CD4-positive, alpha-beta T cell (primary cell): Measurements from ENCODE around the gene ACTRT3. TPM values are rescaled to one million over a fixed set of nuclear protein-coding genes. Genes with fewer than 3 reads are reported as not detected.

ENCODE experiments used
- ATAC-seq: fragments of 200-7000 bp; cut with Tn5 transposase; one replicate; pipeline ENCODE4 v1.10.0; 2022; ENCODE audit warnings: mild to moderate bottlenecking; ENCODE audit not compliant: poor library complexity
- CTCF ChIA-PET: fragments of 350-600 bp; sonication (Branson Sonifier 250); formaldehyde crosslinking; loops from one replicate; lab custom pipeline; 2021; ENCODE audit warnings: antibody characterized with exemption, inconsistent platforms; lab: Charles Lee
- POLR2A ChIA-PET: fragments of 350-600 bp; sonication (Branson Sonifier 250); formaldehyde crosslinking; loops from one replicate; lab custom pipeline; 2021; ENCODE audit warnings: antibody characterized with exemption, inconsistent platforms; lab: Charles Lee
- DNase-seq, 14 experiments: peaks; one replicate each; pipeline ENCODE4 v3.0.0-alpha.2; 2013 to 2020; ENCODE audit warnings: mixed read lengths in 2 of 14
- H3K27ac ChIP-seq, 2 donors: one replicate each; pipeline versions ENCODE4 v1.5.1 to v1.7.0; 2013; ENCODE audit warnings: low read length in 2 of 2, low read depth in 1 of 2, mild to moderate bottlenecking in 1 of 2
- H3K27me3 ChIP-seq, 2 experiments: 1 replicate in 1 of 2; 2 replicates in 1 of 2; pipeline versions ENCODE4 v1.6.1 to v1.7.0; 2013; ENCODE audit warnings: low read length in 2 of 2, control low read depth in 1 of 2, mild to moderate bottlenecking in 1 of 2, moderate library complexity in 1 of 2; ENCODE audit not compliant: insufficient read depth in 2 of 2, control insufficient read depth in 1 of 2
- H3K36me3 ChIP-seq: one replicate; pipeline ENCODE4 v1.6.1; 2013; ENCODE audit warnings: low read length, control low read depth; ENCODE audit not compliant: insufficient read depth
- H3K4me1 ChIP-seq: one replicate; pipeline ENCODE4 v1.6.1; 2013; ENCODE audit warnings: low read length, control low read depth; ENCODE audit not compliant: insufficient read depth
- H3K4me3 ChIP-seq: one replicate; pipeline ENCODE4 v1.5.1; 2013; ENCODE audit warnings: mild to moderate bottlenecking, low read length, moderate library complexity
- H3K9me3 ChIP-seq, 2 experiments: 1 replicate in 1 of 2; 2 replicates in 1 of 2; pipeline versions ENCODE4 v1.6.1 to v1.7.0; 2013; ENCODE audit warnings: low read length in 2 of 2, mild to moderate bottlenecking in 2 of 2, control low read depth in 1 of 2, moderate library complexity in 1 of 2; ENCODE audit not compliant: control insufficient read depth in 1 of 2, insufficient read depth in 1 of 2
- H3K27ac Mint-ChIP-seq: one replicate; pipeline ENCODE4 v1.8.0; 2020; ENCODE audit warnings: mixed read lengths
- H3K27me3 Mint-ChIP-seq: one replicate; pipeline ENCODE4 v1.8.0; 2021; ENCODE audit warnings: mixed read lengths
- H3K36me3 Mint-ChIP-seq: one replicate; pipeline ENCODE4 v1.8.0; 2021; ENCODE audit warnings: low read depth, mixed read lengths
- H3K4me1 Mint-ChIP-seq: one replicate; pipeline ENCODE4 v1.8.0; 2021; ENCODE audit warnings: low read depth, mixed read lengths
- H3K4me3 Mint-ChIP-seq: one replicate; pipeline ENCODE4 v1.8.0; 2020; ENCODE audit warnings: mild to moderate bottlenecking, mixed read lengths
- H3K9me3 Mint-ChIP-seq: one replicate; pipeline ENCODE4 v1.8.0; 2020; ENCODE audit warnings: mixed read lengths
- intact Hi-C, 2 experiments: fragments of 100-400 bp; cut with DNase I in 1 of 2; cut with micrococcal nuclease in 1 of 2; formaldehyde crosslinking; loops; one replicate each; pipeline versions ENCODE4 v1.15.1 to v1.9.0; 2023 to 2025; cut with DNase I, micrococcal nuclease
- total RNA-seq, 174 experiments: library from RNA in 2 of 174; stranded (reverse) in 2 of 174; gene quantifications; one replicate each; pipeline ENCODE4 v1.2.3 and lab custom pipeline; 2021 to 2026
- TF ChIP-seq, protein P1 (sequence below): fragments of 200-600 bp; IDR thresholded peaks from one replicate; pipeline ENCODE4 v1.8.0; 2022; ENCODE audit warnings: antibody characterized with exemption, mild to moderate bottlenecking

ACTRT3 gene
- total RNA-seq, 2 experiments from 2014 or later: not detected

DNA sequence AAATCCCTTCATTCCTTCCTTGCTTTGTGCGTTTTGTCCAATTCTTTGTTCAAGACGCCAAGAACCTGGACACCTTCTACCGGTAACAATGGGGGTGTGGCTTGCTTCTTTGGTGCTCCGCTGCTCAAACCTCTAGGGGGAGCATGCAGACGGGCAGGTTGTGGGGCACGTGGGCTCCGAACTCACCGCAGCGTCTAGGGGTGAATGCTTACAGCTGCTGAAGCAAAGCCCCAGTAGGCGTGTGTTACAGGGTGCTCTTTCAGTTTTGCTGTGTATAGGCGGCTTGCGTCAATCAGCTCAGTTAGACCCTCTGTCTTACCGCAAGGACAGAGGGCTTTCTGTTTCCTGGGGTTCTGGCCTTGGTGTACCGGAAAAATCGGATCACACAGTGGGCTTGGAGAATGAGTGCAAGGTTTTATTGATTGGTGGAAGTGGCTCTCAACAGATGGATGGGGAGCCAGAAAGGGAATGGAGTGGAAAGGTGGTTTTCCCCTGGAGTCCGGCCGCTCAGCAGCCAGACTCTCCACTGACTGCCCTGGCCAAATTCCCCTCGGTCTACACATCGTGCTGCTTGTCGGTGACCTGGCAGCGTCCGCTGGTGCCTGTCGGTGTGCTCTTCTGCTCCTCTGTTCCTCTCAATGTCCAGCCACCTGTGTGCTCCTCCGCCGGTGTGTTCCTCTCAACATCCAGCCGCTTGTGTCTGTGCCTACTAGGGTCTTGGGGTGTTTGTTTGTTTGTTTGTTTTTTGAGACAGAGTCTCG lies 44.6 kb upstream of the ACTRT3 start:
- ATAC-seq (peak; percentile 91), DNase-seq (peak; percentile 49 to 91 (median 66))
- peaks cover 6% of the 10 kb centered on the region for H3K27me3 Mint-ChIP-seq
- ChIA-PET POLR2A (interaction anchor here (2.1 kb wide), 1 partner anchor 41 kb away, joined by 7 read pairs; the partner anchor contains the start of gene MYNN), CTCF (interaction anchor here (1.0 kb wide), 1 partner anchor 154 kb away, joined by 3 read pairs; no protein-coding TSS in a partner anchor)
- intact Hi-C loops: loop anchor here in 1 of 2 experiments (5.0 kb wide), 2 partner anchors 42 to 153 kb away; partner anchors contain the start of genes MYNN and SEC62
- peaks cover 27% of the 10 kb centered on the region for H3K4me1 ChIP-seq
- H3K36me3 Mint-ChIP-seq: peaks cover 7% of the 10 kb centered on the region
- H3K9me3 ChIP-seq: peaks cover 0 to 13% of the 10 kb centered on the region in 2 experiments
- H3K9me3 Mint-ChIP-seq: peaks cover 5% of the 10 kb centered on the region
- TF ChIP-seq, protein P1, sequence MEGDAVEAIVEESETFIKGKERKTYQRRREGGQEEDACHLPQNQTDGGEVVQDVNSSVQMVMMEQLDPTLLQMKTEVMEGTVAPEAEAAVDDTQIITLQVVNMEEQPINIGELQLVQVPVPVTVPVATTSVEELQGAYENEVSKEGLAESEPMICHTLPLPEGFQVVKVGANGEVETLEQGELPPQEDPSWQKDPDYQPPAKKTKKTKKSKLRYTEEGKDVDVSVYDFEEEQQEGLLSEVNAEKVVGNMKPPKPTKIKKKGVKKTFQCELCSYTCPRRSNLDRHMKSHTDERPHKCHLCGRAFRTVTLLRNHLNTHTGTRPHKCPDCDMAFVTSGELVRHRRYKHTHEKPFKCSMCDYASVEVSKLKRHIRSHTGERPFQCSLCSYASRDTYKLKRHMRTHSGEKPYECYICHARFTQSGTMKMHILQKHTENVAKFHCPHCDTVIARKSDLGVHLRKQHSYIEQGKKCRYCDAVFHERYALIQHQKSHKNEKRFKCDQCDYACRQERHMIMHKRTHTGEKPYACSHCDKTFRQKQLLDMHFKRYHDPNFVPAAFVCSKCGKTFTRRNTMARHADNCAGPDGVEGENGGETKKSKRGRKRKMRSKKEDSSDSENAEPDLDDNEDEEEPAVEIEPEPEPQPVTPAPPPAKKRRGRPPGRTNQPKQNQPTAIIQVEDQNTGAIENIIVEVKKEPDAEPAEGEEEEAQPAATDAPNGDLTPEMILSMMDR: peak; percentile 66
- peak overlapping the region; percentile 68 for H3K4me3 ChIP-seq
- H3K4me3 Mint-ChIP-seq: peak overlapping the region; percentile 94
- H3K27ac ChIP-seq: no peak overlapping the region
- H3K4me1 Mint-ChIP-seq: peaks cover 26% of the 10 kb centered on the region
- H3K27ac Mint-ChIP-seq: peak overlapping the region; percentile 43
- no peaks in the 10 kb centered on the region for H3K36me3 ChIP-seq
- H3K27me3 ChIP-seq: peaks cover 0 to 4% of the 10 kb centered on the region in 2 experiments

DNA sequence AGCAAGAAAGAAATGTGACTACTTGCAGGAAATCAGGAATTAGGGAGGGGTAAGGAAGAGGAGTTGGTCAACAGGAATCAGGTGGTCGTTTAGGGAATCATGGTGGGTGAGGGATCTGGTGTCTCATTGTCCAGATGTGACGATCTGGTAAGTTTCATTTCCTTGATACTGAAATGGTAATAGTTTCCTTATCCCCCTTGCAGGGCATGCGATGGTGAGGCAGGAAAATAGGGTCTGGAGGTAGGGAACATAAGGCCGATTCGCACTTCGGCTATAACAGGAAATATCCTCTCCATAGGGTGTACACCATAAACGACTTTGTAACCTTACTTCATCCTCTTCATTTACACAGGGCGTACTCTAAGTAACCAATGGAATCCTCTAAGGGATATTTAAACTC lies 43.9 kb upstream of the ACTRT3 start:
- intact Hi-C loops: loop anchor here in 1 of 2 experiments (5.0 kb wide), 2 partner anchors 41 to 154 kb away; partner anchors contain the start of genes MYNN and SEC62
- no peak overlapping the region for H3K27ac ChIP-seq
- ATAC-seq: peak; percentile 4
- H3K4me1 ChIP-seq: peaks cover 27% of the 10 kb centered on the region
- Mint-ChIP-seq H3K36me3 (peaks cover 7% of the 10 kb centered on the region), H3K27me3 (peaks cover 3% of the 10 kb centered on the region), H3K27ac (peak overlapping the region; percentile 43), H3K9me3 (peaks cover 5% of the 10 kb centered on the region), H3K4me1 (peaks cover 26% of the 10 kb centered on the region), H3K4me3 (peak overlapping the region; percentile 94)
- no peaks in the 10 kb centered on the region for H3K36me3 ChIP-seq
- peaks cover 0 to 13% of the 10 kb centered on the region in 2 experiments for H3K9me3 ChIP-seq
- H3K27me3 ChIP-seq: peaks cover 0 to 4% of the 10 kb centered on the region in 2 experiments
- TF ChIP-seq, protein P1: no peak
- H3K4me3 ChIP-seq: peak overlapping the region; percentile 68
- CTCF ChIA-PET: interaction anchor here (1.0 kb wide), 1 partner anchor 155 kb away, joined by 3 read pairs; no protein-coding TSS in a partner anchor
- peak in 2 of 14 experiments; percentile 10 to 17 for DNase-seq
- POLR2A ChIA-PET: interaction anchor here (0.7 to 2.4 kb wide), 4 partner anchors 40 to 153 kb away, joined by 3 to 13 read pairs (median 4); partner anchors contain the start of genes ACTRT3, MYNN and SEC62

DNA sequence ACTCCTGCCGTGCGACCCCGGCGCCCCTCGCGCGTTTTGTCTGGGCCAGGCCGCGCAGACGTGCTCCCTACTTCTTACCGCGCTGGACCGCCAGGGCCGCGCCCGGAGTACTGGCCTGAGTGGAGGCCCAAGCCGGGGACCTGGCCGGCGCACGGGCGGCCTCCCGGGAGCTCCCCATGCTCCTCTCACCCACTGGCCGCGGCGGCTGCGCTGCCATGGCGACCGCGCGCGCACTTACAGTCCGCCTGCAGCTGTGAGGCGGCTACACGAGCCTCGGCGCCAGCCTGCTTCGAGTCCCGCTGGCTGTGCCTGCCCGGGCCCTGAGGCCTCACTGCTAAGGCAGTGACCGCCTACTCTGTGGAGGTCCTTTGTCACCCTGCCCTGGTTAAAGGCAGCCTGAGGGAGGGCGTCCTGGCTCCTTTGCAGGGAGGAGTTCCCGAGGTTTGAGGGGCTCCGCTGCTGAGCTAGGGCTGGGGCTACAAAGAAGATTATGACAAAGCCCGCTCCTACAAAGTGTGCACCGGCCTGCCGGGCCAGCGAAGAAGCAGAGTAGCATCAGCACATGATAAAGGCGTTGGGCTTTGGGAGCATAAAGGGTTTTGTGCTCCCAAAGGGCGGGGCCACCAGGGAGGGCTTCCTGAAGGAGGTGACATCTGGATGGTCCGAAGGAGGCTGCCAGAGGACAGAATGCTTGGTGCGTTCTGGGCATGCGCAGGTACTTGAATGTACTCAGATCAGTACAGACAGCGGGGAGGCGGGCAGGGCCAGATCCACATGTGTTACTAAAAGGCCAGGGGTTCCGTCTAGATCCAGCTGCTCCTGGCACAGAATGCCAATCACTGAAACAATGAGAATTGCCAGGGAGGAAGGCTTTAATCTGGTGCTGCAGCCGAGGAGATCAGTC lies 43.2 kb upstream of the ACTRT3 start, which contains the start of the genes LRRC34 and LRRIQ4:
Gene LRRC34 (minus strand): TSS at position 573 of the 904 bp plus-strand sequence. CDS start 356 bp downstream, at position 217.
Gene LRRIQ4 (plus strand): TSS at position 539 of the 904 bp plus-strand sequence. CDS start 9,052 bp downstream, outside the sequence.
- Mint-ChIP-seq H3K27ac (peak within 1 kb of the TSS; percentile 43), H3K36me3 (peaks cover 7% of the 10 kb centered on the region), H3K4me3 (peak within 1 kb of the TSS; percentile 94), H3K27me3 (no peaks in the 10 kb centered on the region), H3K9me3 (peaks cover 5% of the 10 kb centered on the region), H3K4me1 (peaks cover 26% of the 10 kb centered on the region)
- ChIA-PET POLR2A (interaction anchor here (0.7 to 2.4 kb wide), 5 partner anchors 40 to 154 kb away, joined by 3 to 13 read pairs (median 4); partner anchors contain the start of genes ACTRT3, MYNN, SEC62 and TERC), CTCF (no interaction called here)
- DNase-seq (peak; percentile 33 to 81 (median 53)), ATAC-seq (peak; percentile 45)
- peaks cover 0 to 13% of the 10 kb centered on the region in 2 experiments for H3K9me3 ChIP-seq
- H3K27me3 ChIP-seq: no peaks in the 10 kb centered on the region
- no peaks in the 10 kb centered on the region for H3K36me3 ChIP-seq
- H3K27ac ChIP-seq: no peak within 1 kb of the TSS
- intact Hi-C loops: loop anchor here in 1 of 2 experiments (5.0 kb wide), 2 partner anchors 40 to 155 kb away; partner anchors contain the start of genes MYNN and SEC62
- TF ChIP-seq, protein P1: no peak
- peaks cover 27% of the 10 kb centered on the region for H3K4me1 ChIP-seq
- H3K4me3 ChIP-seq: peak within 1 kb of the TSS; percentile 68
